Astrocyte (in vitro differentiated cells and primary cell): Measurements from ENCODE around the gene LHPP. TPM values are rescaled to one million over a fixed set of nuclear protein-coding genes. Genes with fewer than 3 reads are reported as not detected.

Experiments used
- DNase-seq: peaks from one replicate; pipeline ENCODE4 v3.0.0-alpha.2; 2010; ENCODE audit warnings: low read depth
- FAIRE-seq: peaks from 2 replicates; lab custom pipeline; 2011; peaks lifted over from hg19 to GRCh38; lab: Jason Lieb, UNC
- H2AFZ ChIP-seq: 2 replicates; pipeline ENCODE4 v1.6.0; 2012; ENCODE audit warnings: low read depth, low read length, inconsistent platforms
- H3K27ac ChIP-seq: 2 replicates; pipeline ENCODE4 v1.5.1; 2011; ENCODE audit warnings: low read depth, low read length, inconsistent platforms
- H3K27me3 ChIP-seq: 2 replicates; pipeline ENCODE4 v1.6.0; 2011; ENCODE audit warnings: low read length, inconsistent platforms; ENCODE audit not compliant: insufficient read depth
- H3K36me3 ChIP-seq: 2 replicates; pipeline ENCODE4 v1.5.1; 2011; ENCODE audit warnings: low read length, inconsistent platforms; ENCODE audit not compliant: insufficient read depth
- H3K4me1 ChIP-seq: 2 replicates; pipeline ENCODE4 v1.5.1; 2011; ENCODE audit warnings: low read length, inconsistent platforms; ENCODE audit not compliant: insufficient read depth
- H3K4me2 ChIP-seq: 2 replicates; pipeline ENCODE4 v1.6.0; 2012; ENCODE audit warnings: low read length, inconsistent platforms
- H3K4me3 ChIP-seq: 2 replicates; pipeline ENCODE4 v1.5.1; 2011; ENCODE audit warnings: low read depth, mild to moderate bottlenecking, low read length, inconsistent platforms; ENCODE audit not compliant: insufficient read depth
- H3K79me2 ChIP-seq: 2 replicates; pipeline ENCODE4 v1.6.0; 2012; ENCODE audit warnings: mild to moderate bottlenecking, low read length, inconsistent platforms; ENCODE audit not compliant: insufficient read depth
- H3K9ac ChIP-seq: 2 replicates; pipeline ENCODE4 v1.6.0; 2012; ENCODE audit warnings: mild to moderate bottlenecking, low read length, inconsistent platforms
- H3K9me3 ChIP-seq: 2 replicates; pipeline ENCODE4 v1.5.1; 2012; ENCODE audit warnings: low read depth, mild to moderate bottlenecking, low read length, inconsistent platforms; ENCODE audit not compliant: insufficient read depth
- H4K20me1 ChIP-seq: 2 replicates; pipeline ENCODE4 v1.6.0; 2012; ENCODE audit warnings: low read length, inconsistent platforms; ENCODE audit not compliant: insufficient read depth
- H3K27ac Mint-ChIP-seq: one replicate; pipeline ENCODE4 v1.8.0; 2021; ENCODE audit warnings: mild to moderate bottlenecking, mixed read lengths; ENCODE audit not compliant: unreplicated experiment
- H3K27me3 Mint-ChIP-seq: one replicate; pipeline ENCODE4 v1.8.0; 2021; ENCODE audit warnings: low read depth, mixed read lengths; ENCODE audit not compliant: unreplicated experiment
- H3K36me3 Mint-ChIP-seq: one replicate; pipeline ENCODE4 v1.8.0; 2021; ENCODE audit warnings: low read depth, mixed read lengths; ENCODE audit not compliant: unreplicated experiment
- H3K4me1 Mint-ChIP-seq: one replicate; pipeline ENCODE4 v1.8.0; 2021; ENCODE audit warnings: low read depth, mixed read lengths; ENCODE audit not compliant: unreplicated experiment
- H3K4me3 Mint-ChIP-seq: one replicate; pipeline ENCODE4 v1.8.0; 2021; ENCODE audit warnings: mild to moderate bottlenecking, moderate library complexity, mixed read lengths; ENCODE audit not compliant: unreplicated experiment
- H3K9me3 Mint-ChIP-seq: one replicate; pipeline ENCODE4 v1.8.0; 2021; ENCODE audit warnings: mild to moderate bottlenecking, mixed read lengths; ENCODE audit not compliant: unreplicated experiment
- CTCF ChIP-seq: IDR thresholded peaks from 2 replicates; pipeline ENCODE4 v1.5.1; 2011; ENCODE audit warnings: low read depth, mild to moderate bottlenecking, inconsistent platforms, low read length, moderate library complexity; ENCODE audit not compliant: insufficient read depth
- EZH2 ChIP-seq: IDR thresholded peaks from 2 replicates; pipeline ENCODE4 v1.6.1; 2012; ENCODE audit warnings: mild to moderate bottlenecking, low read length, inconsistent platforms; ENCODE audit not compliant: insufficient read depth
- total RNA-seq: library from RNA; stranded (reverse); gene quantifications from 2 replicates; pipeline ENCODE4 v1.2.1, GENCODE V29; 2021

The LHPP gene
- total RNA-seq, 1 donor from 2014 or later, result 6.9 TPM

DNA sequence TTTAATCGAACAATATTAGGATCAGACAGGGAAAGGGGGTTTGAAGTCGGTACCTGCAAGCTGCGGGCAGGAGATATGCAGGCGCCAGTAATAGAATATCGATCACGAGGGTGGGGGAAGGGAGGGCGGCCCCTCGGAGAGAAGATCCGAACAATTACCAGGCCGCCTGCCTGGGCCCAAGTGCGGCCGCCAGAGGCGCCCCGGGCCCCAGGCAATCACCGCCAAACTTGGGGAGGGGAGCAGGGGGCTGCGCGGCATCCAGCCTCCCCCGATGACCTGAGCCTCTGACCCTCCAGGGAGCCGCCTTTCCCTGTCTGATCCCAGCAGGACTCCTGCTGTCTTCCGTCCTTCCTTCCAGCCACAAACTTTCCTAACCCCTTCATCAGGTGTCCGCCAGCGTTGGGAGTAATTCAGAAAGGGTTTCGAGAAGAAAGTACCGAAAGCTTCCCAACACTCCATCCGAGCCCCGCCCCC lies 12.9 kb upstream of the LHPP start:
- peak overlapping the region; percentile 64 for H3K4me3 Mint-ChIP-seq
- Histone ChIP-seq H2AFZ (no peak overlapping the region), H4K20me1 (peaks cover 5% of the 10 kb centered on the region), H3K4me3 (no peak overlapping the region), H3K4me2 (no peak overlapping the region), H3K4me1 (no peaks in the 10 kb centered on the region), H3K79me2 (no peaks in the 10 kb centered on the region), H3K27me3 (peaks cover 80% of the 10 kb centered on the region), H3K9ac (no peak overlapping the region), H3K36me3 (no peaks in the 10 kb centered on the region), H3K27ac (no peak overlapping the region), H3K9me3 (no peaks in the 10 kb centered on the region)
- no peaks in the 10 kb centered on the region for H3K36me3 Mint-ChIP-seq
- H3K4me1 Mint-ChIP-seq, result peaks cover 4% of the 10 kb centered on the region
- H3K9me3 Mint-ChIP-seq, result peaks cover 2% of the 10 kb centered on the region
- DNase-seq (no peak), FAIRE-seq (no peak)
- H3K27ac Mint-ChIP-seq, result no peak overlapping the region
- H3K27me3 Mint-ChIP-seq, result peaks cover 75% of the 10 kb centered on the region
- TF ChIP-seq CTCF, result no peak
- no peak for TF ChIP-seq EZH2

- Histone ChIP-seq H3K27me3 (peaks cover 84% of the 10 kb centered on the region), H3K4me2 (peak overlapping the region; percentile 50), H3K9ac (no peak overlapping the region), H3K4me1 (no peaks in the 10 kb centered on the region), H2AFZ (no peak overlapping the region), H3K4me3 (no peak overlapping the region), H4K20me1 (peaks cover 5% of the 10 kb centered on the region), H3K79me2 (no peaks in the 10 kb centered on the region), H3K27ac (no peak overlapping the region), H3K36me3 (no peaks in the 10 kb centered on the region), H3K9me3 (no peaks in the 10 kb centered on the region)
- peak overlapping the region; percentile 64 for H3K4me3 Mint-ChIP-seq
- DNase-seq (no peak), FAIRE-seq (no peak)
- no peaks in the 10 kb centered on the region for H3K36me3 Mint-ChIP-seq
- H3K4me1 Mint-ChIP-seq, result peaks cover 4% of the 10 kb centered on the region
- H3K27me3 Mint-ChIP-seq, result peaks cover 76% of the 10 kb centered on the region
- TF ChIP-seq CTCF (no peak), EZH2 (peak; percentile 93)
- peaks cover 2% of the 10 kb centered on the region for H3K9me3 Mint-ChIP-seq
- no peak overlapping the region for H3K27ac Mint-ChIP-seq
Observed at GRCh38 chr10:124449170-124450011, 12.2 kb upstream of the LHPP start.
